CD4-positive, alpha-beta T cell treated with Interleukin-21 for 1 hour (primary cell): ENCODE measurements around the gene TSC22D1.
A peak's percentile ranks its signal among the peaks of the same experiment; 100 is the strongest.

Experiments
- DNase-seq: peaks from one replicate; pipeline ENCODE4 v3.0.0-alpha.2; 2020

Gene TSC22D1

GRCh38 chr13:44575741-44576350 is at the start of gene TSC22D1:
Gene TSC22D1 (minus strand): TSS chr13:44576330. CDS start chr13:44576074, 256 bp downstream.
- peak; percentile 76 for DNase-seq

DNA sequence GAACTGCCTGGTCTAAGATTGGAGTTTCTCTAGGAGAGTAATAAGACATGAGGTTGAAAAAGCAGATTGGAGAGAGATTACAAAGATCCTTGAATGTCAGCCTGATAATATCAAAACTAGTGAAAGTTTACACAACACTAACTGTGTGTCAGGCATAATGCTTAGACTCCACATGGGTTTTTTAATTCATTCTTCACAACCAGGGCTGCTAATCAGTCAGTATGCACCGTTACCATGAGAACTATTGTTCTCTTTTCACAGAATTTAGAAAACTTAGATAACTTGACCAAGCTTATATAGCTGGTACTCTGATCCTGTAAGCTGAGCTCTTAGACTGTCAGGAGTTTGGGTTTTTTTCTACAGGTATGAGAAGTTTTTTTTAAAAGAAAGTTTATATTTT is 46.6 kb upstream of the TSC22D1 start:
- DNase-seq, result no peak

DNA sequence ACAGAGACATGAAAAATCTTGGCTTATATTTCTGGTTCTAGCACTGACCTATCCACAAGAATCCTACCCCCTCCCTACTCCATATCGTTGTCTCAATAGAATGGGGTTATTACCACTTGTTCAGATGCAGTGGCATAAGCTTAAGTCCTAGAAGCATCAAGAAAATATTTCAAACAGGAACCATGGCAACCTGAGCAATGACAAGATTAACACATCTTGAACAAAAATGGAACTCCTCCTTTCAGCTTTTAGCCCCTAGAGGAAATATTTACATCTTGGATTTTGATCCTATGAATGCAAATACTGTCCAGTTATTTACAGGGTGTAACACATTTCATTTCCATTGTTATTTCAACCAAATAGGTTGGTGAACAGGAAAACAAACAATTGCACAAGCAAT is 46.1 kb upstream of the TSC22D1 start:
- no peak for DNase-seq

- no peak for DNase-seq
Measured at GRCh38 chr13:44620057-44620456, 43.9 kb upstream of the TSC22D1 start.

DNA sequence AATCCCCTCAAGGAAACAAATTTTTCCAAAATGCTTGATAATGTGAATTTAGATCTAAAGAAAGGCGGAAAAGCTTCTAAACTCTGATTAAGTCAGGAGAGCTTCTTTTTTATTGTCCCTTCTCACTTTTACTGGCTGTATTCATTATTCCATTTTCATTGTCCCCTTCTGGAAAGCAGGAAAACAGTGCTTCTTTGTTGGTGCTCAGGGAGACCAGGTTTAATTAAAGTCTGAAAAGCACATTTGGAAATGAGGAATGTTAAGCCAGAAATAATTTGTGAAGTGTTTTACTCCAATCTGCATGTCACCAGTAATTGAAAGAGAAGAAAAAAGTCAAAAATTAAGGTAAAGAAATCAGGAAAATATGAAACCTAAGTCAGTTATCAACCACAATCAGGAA is 43.5 kb upstream of the TSC22D1 start:
- DNase-seq, result no peak

DNA sequence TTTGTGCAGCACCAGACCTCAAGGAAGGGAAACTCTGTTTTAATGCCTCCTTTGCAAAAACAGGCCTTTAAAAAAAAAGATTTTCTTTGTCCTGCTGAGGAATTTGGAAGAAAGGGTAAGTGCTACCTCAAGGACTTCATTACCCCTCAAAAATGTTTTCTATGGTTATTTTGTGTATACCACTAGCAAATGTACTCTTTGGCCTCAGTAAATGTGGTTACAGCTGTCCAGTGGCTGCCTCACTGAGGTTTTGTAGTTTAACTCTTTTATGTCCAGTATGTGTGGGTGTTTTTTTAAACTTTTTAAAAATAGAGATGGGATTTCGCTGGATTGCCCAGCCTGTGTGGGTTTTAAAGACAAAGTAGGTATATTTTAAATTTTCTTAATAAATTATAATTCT is 42.2 kb upstream of the TSC22D1 start:
- DNase-seq, result no peak

DNA sequence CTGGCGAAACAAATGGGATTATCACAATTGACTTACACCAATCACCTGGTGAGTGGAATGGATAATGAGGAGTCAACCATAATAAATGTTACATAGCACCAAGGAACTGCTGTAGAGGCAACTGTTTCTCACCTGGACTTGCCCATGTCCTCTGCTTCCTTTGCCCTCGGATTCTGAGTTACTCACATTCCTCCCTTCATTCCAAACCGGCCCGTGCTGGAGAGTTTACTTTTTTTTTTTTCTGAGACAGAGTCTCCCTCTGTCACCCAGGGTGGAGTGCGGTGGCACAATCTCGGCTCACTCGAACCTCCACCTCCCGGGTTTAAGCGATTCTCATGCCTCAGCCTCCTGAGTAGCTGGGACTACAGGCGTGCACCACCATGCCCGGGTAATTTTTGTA is 41.5 kb upstream of the TSC22D1 start:
- no peak for DNase-seq

GRCh38 chr13:44609137-44609536 is 33.0 kb upstream of the TSC22D1 start:
- DNase-seq, result no peak

DNA sequence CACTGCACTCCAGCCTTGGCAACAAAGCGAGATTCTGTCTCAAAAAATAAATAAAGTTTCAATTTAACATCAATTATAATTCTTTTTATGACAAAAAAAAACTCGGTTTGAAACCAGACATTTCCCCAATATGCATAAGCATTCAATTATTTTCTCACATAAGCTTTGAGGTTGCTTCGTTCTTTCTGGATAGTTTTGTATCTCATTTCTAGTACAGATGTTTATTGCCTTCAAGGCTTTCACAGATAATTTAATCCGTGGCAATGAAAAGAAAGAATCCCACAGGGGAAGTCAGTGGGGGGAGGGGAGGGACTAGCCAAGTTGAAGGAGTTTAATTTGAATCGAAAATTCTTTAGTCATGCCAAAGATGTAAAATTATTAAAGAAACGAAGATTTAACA is 29.6 kb upstream of the TSC22D1 start:
- no peak for DNase-seq

DNA sequence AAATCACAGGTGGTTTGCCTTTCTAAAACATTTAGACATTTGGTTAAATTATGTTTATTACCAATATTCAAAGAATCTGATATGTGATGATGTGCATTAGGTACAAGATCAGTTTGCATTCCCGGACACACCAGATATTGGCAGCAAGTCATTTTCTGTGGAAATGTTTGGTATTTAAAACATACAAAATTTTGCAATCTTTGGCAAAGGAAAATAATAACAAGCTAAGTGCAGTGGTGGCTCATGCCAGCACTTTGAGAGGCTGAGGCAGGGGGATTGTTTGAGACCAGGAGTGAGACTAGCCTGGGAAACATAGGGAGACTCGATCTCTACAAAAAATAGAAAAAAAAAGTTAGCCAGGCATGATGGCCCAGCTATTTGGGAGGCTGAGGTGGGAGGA is 29.1 kb upstream of the TSC22D1 start:
- DNase-seq, result no peak

- no peak for DNase-seq
Measured at GRCh38 chr13:44601586-44601985, 25.5 kb upstream of the TSC22D1 start.

- peak; percentile 17 for DNase-seq
Measured at GRCh38 chr13:44593861-44594592, 17.9 kb upstream of the TSC22D1 start.

DNA sequence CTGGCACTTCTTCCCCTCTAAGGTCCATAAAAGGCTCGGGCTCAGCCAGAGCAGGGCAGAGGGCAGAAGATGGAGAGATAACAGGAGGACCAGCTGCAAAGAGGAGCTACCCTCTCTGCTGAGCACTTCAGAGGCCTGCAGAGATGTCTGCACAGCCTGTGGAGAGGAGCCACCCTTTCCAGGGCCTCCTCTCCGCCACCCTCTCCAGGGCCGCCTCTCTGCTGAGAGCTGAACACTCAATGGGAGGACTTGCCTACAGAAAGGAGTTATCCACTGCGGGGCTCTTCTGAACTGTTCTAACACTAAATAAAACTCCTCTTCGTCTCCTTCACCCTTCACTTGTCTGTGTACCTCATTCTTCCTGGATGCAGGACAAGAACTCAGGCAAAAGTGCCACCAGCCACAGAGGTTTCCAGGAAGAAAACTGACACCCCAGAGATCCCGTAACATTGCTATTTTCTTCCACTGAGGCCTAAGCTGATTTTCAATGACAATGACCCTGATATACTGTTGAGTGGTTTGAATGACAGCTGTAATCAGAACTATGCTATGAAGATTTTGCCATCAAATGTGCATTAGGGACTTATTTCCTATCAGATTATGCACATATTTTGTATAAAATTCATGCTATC is 16.2 kb upstream of the TSC22D1 start:
- no peak for DNase-seq

- no peak for DNase-seq
Measured at GRCh38 chr13:44591316-44591715, 15.2 kb upstream of the TSC22D1 start.

DNA sequence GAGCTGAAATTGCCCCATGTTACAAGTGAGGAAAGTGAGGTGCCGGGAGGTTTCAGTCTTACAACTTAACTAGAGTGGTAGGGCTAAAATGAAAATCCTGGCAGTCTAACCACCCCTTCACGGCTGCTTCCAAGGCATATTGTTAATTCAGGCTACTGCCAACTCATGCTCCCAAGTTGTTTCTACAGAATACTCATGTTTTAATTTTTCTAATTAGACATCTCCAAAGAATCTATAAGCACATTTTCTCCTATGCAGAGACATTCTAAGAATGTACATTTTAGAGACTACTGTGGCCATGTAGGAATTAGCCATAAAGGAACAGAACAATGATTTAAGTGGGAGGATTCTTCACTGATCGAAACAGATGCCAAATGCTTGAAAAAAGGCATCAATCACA is 7.0 kb upstream of the TSC22D1 start:
- DNase-seq, result no peak

- no peak for DNase-seq
Measured at GRCh38 chr13:44578067-44578400, 1.9 kb upstream of the TSC22D1 start.

DNA sequence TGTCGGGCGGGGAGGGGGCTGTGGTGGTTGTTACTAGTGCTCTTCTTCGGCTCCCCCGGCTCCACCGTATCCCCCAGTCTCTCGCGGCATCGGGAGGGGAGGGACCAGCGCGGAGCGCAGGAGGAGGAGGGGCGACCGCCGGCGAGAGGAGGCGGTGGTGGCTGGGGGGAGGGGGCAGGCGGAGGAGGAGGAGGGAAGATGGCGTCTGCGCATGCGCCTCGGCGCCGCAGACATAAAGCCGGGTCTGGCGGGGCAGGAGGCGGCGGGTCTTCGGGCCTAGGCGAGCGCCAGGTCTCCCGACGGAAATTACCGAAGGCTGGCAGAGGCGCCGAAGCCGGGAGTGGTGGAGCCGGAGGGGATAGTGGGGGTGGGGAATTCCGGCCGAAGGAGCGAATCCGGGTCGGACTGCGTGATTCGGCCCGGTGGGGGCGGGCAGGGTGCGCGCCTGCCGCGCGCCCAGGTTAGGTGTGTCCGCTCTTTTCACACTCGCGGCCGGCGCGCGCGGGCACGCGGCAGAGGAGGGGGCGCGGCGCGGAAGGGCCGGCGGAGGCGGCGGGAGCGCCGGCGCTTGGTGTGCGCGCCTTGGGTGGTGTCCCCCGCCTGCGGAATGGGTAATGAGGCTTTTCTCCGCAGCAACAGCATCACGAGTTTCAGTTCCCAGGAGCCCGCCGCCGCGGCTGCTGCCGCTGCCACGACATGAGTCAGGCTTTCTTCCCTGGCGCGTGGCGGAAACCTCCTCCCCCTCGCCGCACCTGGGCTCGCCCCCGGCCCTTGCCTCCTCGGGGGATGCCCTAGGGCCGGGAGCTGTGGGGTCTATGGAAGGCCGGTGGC is 1.3 kb upstream of the TSC22D1 start:
- DNase-seq, result peak; percentile 95

- peak; percentile 21 for DNase-seq
Measured at GRCh38 chr13:44576351-44577235, 463 bp upstream of the TSC22D1 start.

DNA sequence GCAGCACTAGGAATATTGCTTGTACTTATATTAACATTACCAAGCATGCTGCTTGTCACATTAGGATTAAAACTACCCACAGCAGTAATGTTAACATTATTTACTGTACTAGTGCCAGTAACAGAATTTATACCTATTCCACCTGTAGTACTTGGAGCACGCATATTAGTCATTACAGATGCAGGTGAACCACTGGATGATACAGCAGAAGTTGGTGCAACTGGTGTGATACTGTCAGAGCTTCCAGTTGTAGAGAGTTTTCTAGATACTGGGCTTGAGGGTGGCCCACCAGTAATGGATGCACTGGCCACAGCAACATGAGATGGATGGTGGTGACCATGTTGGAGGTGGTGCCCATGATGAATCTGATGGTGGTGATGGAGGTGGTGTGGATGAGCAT is 1.1 kb downstream of the TSC22D1 start:
- no peak for DNase-seq

DNA sequence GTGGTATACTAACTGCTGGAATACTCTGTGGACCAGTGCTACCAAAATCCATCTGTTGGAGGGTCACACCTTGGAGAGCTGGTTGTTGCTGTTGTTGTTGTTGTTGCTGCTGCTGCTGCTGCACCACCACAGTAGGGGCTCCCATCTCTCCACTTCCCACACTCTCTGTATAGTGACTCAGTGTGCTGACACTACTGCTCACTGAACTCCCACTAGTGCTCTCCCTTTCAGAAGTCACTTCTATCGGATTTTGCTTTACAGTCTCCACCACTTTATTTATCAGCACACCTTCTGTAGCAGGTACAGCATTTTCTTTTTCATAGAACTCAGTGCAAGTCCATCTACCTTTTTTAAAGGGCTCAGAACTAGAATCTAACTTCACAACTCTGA is 1.7 kb downstream of the TSC22D1 start:
- DNase-seq, result no peak

GRCh38 chr13:44573790-44574465 is 2.2 kb downstream of the TSC22D1 start:
- DNase-seq, result peak; percentile 20

DNA sequence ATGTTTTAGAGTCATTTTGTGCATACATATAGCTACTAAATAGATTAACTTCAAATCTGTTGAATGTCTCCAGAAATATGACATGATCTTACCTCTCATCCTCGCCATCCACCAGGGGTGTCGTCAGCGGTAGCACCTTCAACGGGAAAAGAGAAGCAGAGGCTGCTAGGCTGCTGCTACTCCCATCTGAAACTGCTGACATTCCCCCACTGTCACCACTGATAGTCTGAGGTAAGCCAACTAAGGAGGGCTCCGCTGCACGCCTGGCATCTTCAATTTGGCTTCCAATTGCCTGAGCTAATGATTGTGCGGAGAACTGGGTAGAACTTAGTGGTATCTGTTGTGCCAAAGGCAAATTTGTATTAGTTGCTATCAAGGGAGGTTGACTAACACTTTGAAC is 3.1 kb downstream of the TSC22D1 start:
- DNase-seq, result no peak
